H9 (cell line): ENCODE data around the gene NUP210L. TPM values are rescaled to one million over a fixed set of nuclear protein-coding genes. Genes with fewer than 3 reads are reported as not detected.

Experiments used
- DNase-seq: peaks from one replicate; pipeline ENCODE4 v3.0.0-alpha.2; 2017
- H2AFZ ChIP-seq: one replicate; pipeline ENCODE4 v1.6.1; 2013; ENCODE audit warnings: mild to moderate bottlenecking, low read length, control low read depth, moderate library complexity
- H2AK5ac ChIP-seq: 2 replicates; pipeline ENCODE4 v1.6.1; 2013; ENCODE audit warnings: low read length, control low read depth, mixed read lengths; ENCODE audit not compliant: insufficient read length
- H2BK120ac ChIP-seq: one replicate; pipeline ENCODE4 v1.6.1; 2013; ENCODE audit warnings: low read depth, mild to moderate bottlenecking, low read length, control low read depth, inconsistent platforms; ENCODE audit not compliant: poor library complexity, severe bottlenecking
- H2BK12ac ChIP-seq: 2 replicates; pipeline ENCODE4 v1.6.1; 2013; ENCODE audit warnings: low read length, control low read depth, mixed read lengths, low read depth; ENCODE audit not compliant: insufficient read length
- H2BK15ac ChIP-seq: 2 replicates; pipeline ENCODE4 v1.6.1; 2013; ENCODE audit warnings: low read depth, low read length, control low read depth
- H2BK20ac ChIP-seq: one replicate; pipeline ENCODE4 v1.6.1; 2013; ENCODE audit warnings: low read depth, mild to moderate bottlenecking, low read length, control low read depth, inconsistent platforms; ENCODE audit not compliant: poor library complexity, severe bottlenecking
- H2BK5ac ChIP-seq: 2 replicates; pipeline ENCODE4 v1.6.1; 2013; ENCODE audit warnings: low read length, control low read depth, mixed read lengths; ENCODE audit not compliant: insufficient read length
- H3K14ac ChIP-seq: 2 replicates; pipeline ENCODE4 v1.6.1; 2013; ENCODE audit warnings: low read length, control low read depth; ENCODE audit not compliant: insufficient read depth
- H3K18ac ChIP-seq: 2 replicates; pipeline ENCODE4 v1.6.1; 2013; ENCODE audit warnings: low read depth, mild to moderate bottlenecking, mixed read lengths, low read length, control low read depth; ENCODE audit not compliant: insufficient read length
- H3K23ac ChIP-seq: 2 replicates; pipeline ENCODE4 v1.6.1; 2013; ENCODE audit warnings: low read length, control low read depth, mixed read lengths, low read depth; ENCODE audit not compliant: insufficient read length
- H3K23me2 ChIP-seq: 2 replicates; pipeline ENCODE4 v1.6.1; 2013; ENCODE audit warnings: low read depth, mild to moderate bottlenecking, mixed read lengths, low read length, control low read depth; ENCODE audit not compliant: insufficient read length, poor library complexity, severe bottlenecking
- H3K27ac ChIP-seq: 2 replicates; pipeline ENCODE4 v1.5.1; 2013; ENCODE audit warnings: low read length, control low read depth, mixed read lengths, low read depth; ENCODE audit not compliant: insufficient read length
- H3K27me3 ChIP-seq: 2 replicates; pipeline ENCODE4 v1.6.1; 2013; ENCODE audit warnings: low read length, control low read depth, inconsistent platforms; ENCODE audit not compliant: insufficient read depth
- H3K4ac ChIP-seq: 2 replicates; pipeline ENCODE4 v1.6.1; 2013; ENCODE audit warnings: low read depth, mild to moderate bottlenecking, control low read depth, inconsistent platforms, low read length, moderate library complexity
- H3K4me1 ChIP-seq: 2 replicates; pipeline ENCODE4 v1.6.1; 2013; ENCODE audit warnings: low read length, control low read depth, inconsistent platforms; ENCODE audit not compliant: insufficient read depth
- H3K4me2 ChIP-seq: 2 replicates; pipeline ENCODE4 v1.6.1; 2013; ENCODE audit warnings: low read length, control low read depth, mixed read lengths; ENCODE audit not compliant: insufficient read length, insufficient read depth
- H3K56ac ChIP-seq: 2 replicates; pipeline ENCODE4 v1.6.1; 2013; ENCODE audit warnings: low read depth, mild to moderate bottlenecking, mixed read lengths, low read length, control low read depth; ENCODE audit not compliant: insufficient read length
- H3K79me1 ChIP-seq: 2 replicates; pipeline ENCODE4 v1.6.1; 2013; ENCODE audit warnings: low read depth, mild to moderate bottlenecking, moderate library complexity, low read length, control low read depth, inconsistent platforms; ENCODE audit not compliant: insufficient read depth, poor library complexity, severe bottlenecking
- H3K79me2 ChIP-seq: 2 replicates; pipeline ENCODE4 v1.6.1; 2013; ENCODE audit warnings: low read length, control low read depth, inconsistent platforms; ENCODE audit not compliant: insufficient read depth
- H3K9ac ChIP-seq: 2 replicates; pipeline ENCODE4 v1.6.1; 2013; ENCODE audit warnings: low read length, control low read depth, mixed read lengths; ENCODE audit not compliant: insufficient read length; ENCODE audit errors: extremely low read depth
- H3K9me3 ChIP-seq: one replicate; pipeline ENCODE4 v1.6.1; 2013; ENCODE audit warnings: low read depth, low read length, inconsistent platforms; ENCODE audit not compliant: control insufficient read depth
- H3T11ph ChIP-seq: one replicate; pipeline ENCODE4 v1.6.1; 2013; ENCODE audit warnings: mild to moderate bottlenecking, low read length, control low read depth, inconsistent platforms
- H4K20me1 ChIP-seq: one replicate; pipeline ENCODE4 v1.6.1; 2013; ENCODE audit not compliant: control insufficient read depth, insufficient read length, insufficient read depth
- H4K5ac ChIP-seq: 2 replicates; pipeline ENCODE4 v1.6.1; 2013; ENCODE audit warnings: low read depth, mild to moderate bottlenecking, mixed read lengths, low read length, control low read depth; ENCODE audit not compliant: insufficient read length
- H4K8ac ChIP-seq: replicated peaks from 2 replicates; pipeline ENCODE4 v1.6.1; 2013; ENCODE audit warnings: low read length, control low read depth, mixed read lengths, low read depth; ENCODE audit not compliant: insufficient read length
- H4K91ac ChIP-seq: 2 replicates; pipeline ENCODE4 v1.6.1; 2013; ENCODE audit warnings: low read depth, mild to moderate bottlenecking, moderate library complexity, mixed read lengths, low read length, control low read depth; ENCODE audit not compliant: insufficient read length
- H3K27ac Mint-ChIP-seq, 3 experiments: 2 replicates in 2 of 3; 3 replicates in 1 of 3; pipeline ENCODE4 v1.8.0; 2020 to 2021; ENCODE audit warnings: mixed read lengths in 3 of 3, mild to moderate bottlenecking in 1 of 3, moderate library complexity in 1 of 3
- H3K27me3 Mint-ChIP-seq: 2 replicates; pipeline ENCODE4 v1.8.0; 2021; ENCODE audit warnings: low read depth, mild to moderate bottlenecking, moderate library complexity, mixed read lengths
- H3K36me3 Mint-ChIP-seq, 3 experiments: 2 replicates in 2 of 3; 3 replicates in 1 of 3; pipeline ENCODE4 v1.8.0; 2020 to 2021; ENCODE audit warnings: low read depth in 3 of 3, mixed read lengths in 3 of 3; ENCODE audit not compliant: insufficient read depth in 1 of 3
- H3K4me1 Mint-ChIP-seq, 2 experiments: 2 replicates each; pipeline ENCODE4 v1.8.0; 2020; ENCODE audit warnings: mixed read lengths in 2 of 2
- H3K4me3 Mint-ChIP-seq, 2 experiments: 2 replicates in 1 of 2; 3 replicates in 1 of 2; pipeline ENCODE4 v1.8.0; 2020 to 2021; ENCODE audit warnings: mild to moderate bottlenecking in 2 of 2, mixed read lengths in 2 of 2, moderate library complexity in 1 of 2
- H3K9me3 Mint-ChIP-seq, 2 experiments: 2 replicates in 1 of 2; 3 replicates in 1 of 2; pipeline ENCODE4 v1.8.0; 2020; ENCODE audit warnings: mild to moderate bottlenecking in 2 of 2, mixed read lengths in 2 of 2, moderate library complexity in 1 of 2
- WGBS: extraction: QIAGEN DNeasy Blood & Tissue Kit; methylation state at CpG from one replicate; pipeline ENCODE4 v1.1.7; 2013; ENCODE audit warnings: missing lambda C conversion rate, low lambda C conversion rate, mixed read lengths; ENCODE audit not compliant: insufficient read length; ENCODE audit errors: extremely low coverage; 5-methylcytosine and 5-hydroxymethylcytosine counted together
- total RNA-seq: library from RNA; stranded (reverse); gene quantifications from 2 replicates; pipeline ENCODE4 v1.2.1, GENCODE V29; 2021
- TF ChIP-seq, protein P1 (sequence below): fragments of 200-600 bp; sonication (generic); conservative IDR thresholded peaks from 3 replicates; pipeline ENCODE4 v1.8.0; 2021; ENCODE audit warnings: antibody characterized with exemption, mild to moderate bottlenecking

The NUP210L gene
- total RNA-seq, 1 experiment from 2014 or later: 0.04 TPM

DNA sequence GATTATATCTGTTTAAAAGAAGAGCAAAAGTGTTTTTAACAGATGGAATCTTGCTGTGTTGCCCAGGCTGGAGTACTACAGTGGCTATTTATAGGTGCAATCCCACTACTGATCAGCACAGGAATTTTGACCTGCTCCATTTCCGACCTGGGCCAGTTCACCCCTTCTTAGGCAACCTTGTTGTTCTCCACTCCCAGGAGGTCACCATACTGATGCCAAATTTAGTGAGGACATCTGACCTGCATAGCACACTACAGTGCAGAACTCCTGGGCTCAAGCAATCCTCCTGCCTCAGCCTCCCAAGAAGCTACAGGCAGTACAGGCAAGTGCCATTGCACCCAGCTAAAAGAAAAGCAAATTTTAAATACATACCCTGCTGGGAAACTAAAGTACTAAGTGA is 11.3 kb upstream of the NUP210L start:
- Histone ChIP-seq H3T11ph (no peak overlapping the region), H3K27me3 (no peaks in the 10 kb centered on the region), H3K79me2 (no peaks in the 10 kb centered on the region), H3K4me1 (no peaks in the 10 kb centered on the region), H3K56ac (no peak overlapping the region), H3K9ac (no peak overlapping the region), H4K8ac (no peak overlapping the region), H3K4ac (no peak overlapping the region), H2AK5ac (no peak overlapping the region), H3K18ac (no peak overlapping the region), H2BK5ac (no peak overlapping the region), H4K5ac (no peak overlapping the region), H2BK120ac (no peak overlapping the region), H3K23ac (no peak overlapping the region), H4K91ac (no peak overlapping the region), H3K4me2 (no peak overlapping the region), H2BK12ac (no peak overlapping the region), H2AFZ (no peak overlapping the region), H3K14ac (no peak overlapping the region), H4K20me1 (no peaks in the 10 kb centered on the region), H3K79me1 (peaks cover 5% of the 10 kb centered on the region), H3K27ac (no peak overlapping the region), H2BK15ac (no peak overlapping the region), H3K23me2 (no peaks in the 10 kb centered on the region), H2BK20ac (no peak overlapping the region), H3K9me3 (no peaks in the 10 kb centered on the region)
- Mint-ChIP-seq H3K4me1 (no peaks in the 10 kb centered on the region), H3K27me3 (no peaks in the 10 kb centered on the region), H3K36me3 (peaks cover 74 to 100% (median 82%) of the 10 kb centered on the region in 3 experiments), H3K9me3 (no peaks in the 10 kb centered on the region), H3K27ac (no peak overlapping the region), H3K4me3 (no peak overlapping the region)
- TF ChIP-seq, protein P1, sequence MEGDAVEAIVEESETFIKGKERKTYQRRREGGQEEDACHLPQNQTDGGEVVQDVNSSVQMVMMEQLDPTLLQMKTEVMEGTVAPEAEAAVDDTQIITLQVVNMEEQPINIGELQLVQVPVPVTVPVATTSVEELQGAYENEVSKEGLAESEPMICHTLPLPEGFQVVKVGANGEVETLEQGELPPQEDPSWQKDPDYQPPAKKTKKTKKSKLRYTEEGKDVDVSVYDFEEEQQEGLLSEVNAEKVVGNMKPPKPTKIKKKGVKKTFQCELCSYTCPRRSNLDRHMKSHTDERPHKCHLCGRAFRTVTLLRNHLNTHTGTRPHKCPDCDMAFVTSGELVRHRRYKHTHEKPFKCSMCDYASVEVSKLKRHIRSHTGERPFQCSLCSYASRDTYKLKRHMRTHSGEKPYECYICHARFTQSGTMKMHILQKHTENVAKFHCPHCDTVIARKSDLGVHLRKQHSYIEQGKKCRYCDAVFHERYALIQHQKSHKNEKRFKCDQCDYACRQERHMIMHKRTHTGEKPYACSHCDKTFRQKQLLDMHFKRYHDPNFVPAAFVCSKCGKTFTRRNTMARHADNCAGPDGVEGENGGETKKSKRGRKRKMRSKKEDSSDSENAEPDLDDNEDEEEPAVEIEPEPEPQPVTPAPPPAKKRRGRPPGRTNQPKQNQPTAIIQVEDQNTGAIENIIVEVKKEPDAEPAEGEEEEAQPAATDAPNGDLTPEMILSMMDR: no peak
- DNase-seq: no peak
- no CpG with 5 or more reads among the region's 1 CpG for WGBS
